Cerebellar cortex (tissue), 1 donor: ENCODE measurements around the gene ARMC8.

ENCODE experiments used
- DNase-seq: peaks from one replicate; pipeline ENCODE4 v3.0.0-alpha.2; 2015; ENCODE audit warnings: low spot score

The ARMC8 gene

GRCh38 chr3:138308783-138309182 lies 121.7 kb downstream of the ARMC8 start:
- DNase-seq = no peak

- no peak for DNase-seq
Measured at GRCh38 chr3:138310494-138310893, 123.4 kb downstream of the ARMC8 start.

- DNase-seq = no peak
Measured at GRCh38 chr3:138314751-138315150, 127.7 kb downstream of the ARMC8 start.

GRCh38 chr3:138317687-138318086 lies 130.6 kb downstream of the ARMC8 start:
- DNase-seq = no peak

GRCh38 chr3:138323971-138324370 lies 136.9 kb downstream of the ARMC8 start:
- DNase-seq = no peak

GRCh38 chr3:138325990-138326389 lies 138.9 kb downstream of the ARMC8 start:
- no peak for DNase-seq

GRCh38 chr3:138326866-138327595 lies 139.9 kb downstream of the ARMC8 start:
- DNase-seq = no peak

GRCh38 chr3:138327831-138328230 lies 140.7 kb downstream of the ARMC8 start:
- no peak for DNase-seq

- DNase-seq = no peak
Measured at GRCh38 chr3:138328341-138328740, 141.2 kb downstream of the ARMC8 start.

GRCh38 chr3:138329127-138329983 lies 142.3 kb downstream of the ARMC8 start, which contains the start of gene NME9:
TSS of gene NME9 (minus strand) at chr3:138329851. CDS start at chr3:138329335, 516 bp downstream.
- peak; percentile 97 for DNase-seq

GRCh38 chr3:138329984-138330293 lies 142.8 kb downstream of the ARMC8 start:
- no peak for DNase-seq

- DNase-seq = peak; percentile 45
Measured at GRCh38 chr3:138331143-138331894, 144.2 kb downstream of the ARMC8 start.

GRCh38 chr3:138332472-138333073 lies 145.5 kb downstream of the ARMC8 start:
- peak; percentile 71 for DNase-seq

GRCh38 chr3:138334608-138335007 lies 147.5 kb downstream of the ARMC8 start:
- DNase-seq = no peak

- DNase-seq = no peak
Measured at GRCh38 chr3:138336454-138336999, 149.4 kb downstream of the ARMC8 start.

GRCh38 chr3:138338244-138338643 lies 151.1 kb downstream of the ARMC8 start:
- no peak for DNase-seq

GRCh38 chr3:138338811-138339210 lies 151.7 kb downstream of the ARMC8 start:
- peak; percentile 57 for DNase-seq

GRCh38 chr3:138340511-138340910 lies 153.4 kb downstream of the ARMC8 start:
- DNase-seq = no peak

- no peak for DNase-seq
Measured at GRCh38 chr3:138344754-138345153, 157.7 kb downstream of the ARMC8 start.
